Thyroid gland (tissue), 4 donors: ENCODE data around the gene SHROOM2.

Experiments
- CTCF ChIP-seq, 6 experiments: fragments of 200-600 bp in 3 of 6; fragments of 450-650 bp in 3 of 6; sonication (generic) in 3 of 6; IDR thresholded peaks; one replicate each; pipeline ENCODE4 v1.5.1; 2016 to 2019; ENCODE audit warnings: antibody characterized with exemption in 6 of 6, mild to moderate bottlenecking in 2 of 6, inconsistent platforms in 1 of 6, moderate library complexity in 1 of 6
- POLR2A ChIP-seq, 2 donors: fragments of 450-650 bp; IDR thresholded peaks; one replicate each; pipeline ENCODE4 v1.6.1; 2017; ENCODE audit warnings: antibody characterized with exemption in 2 of 2, mild to moderate bottlenecking in 2 of 2, moderate library complexity in 1 of 2

GRCh38 chrX:9906919-9907318, 120.7 kb downstream of the SHROOM2 start:
- no peak for TF ChIP-seq POLR2A (IDR thresholded peaks at IDR 0.05)
- no peak for TF ChIP-seq CTCF (IDR thresholded peaks at IDR 0.05)
